ENCODE data around the gene TPM1. TPM values are rescaled to one million over a fixed set of nuclear protein-coding genes. Genes with fewer than 3 reads are reported as not detected.

Gene TPM1
- total RNA-seq, 1 experiment from 2014 or later = 748 TPM

GRCh38 chr15:63071288-63071909, 28.9 kb downstream of the TPM1 start:
- no peak overlapping the region for H2BK12ac ChIP-seq (ENCODE audit: insufficient read length, low read depth, low read length)
- no peaks in the 10 kb centered on the region for H3K79me1 ChIP-seq (ENCODE audit: insufficient read depth, low read depth, low read length, poor library complexity, severe bottlenecking)
- peaks cover 9% of the 10 kb centered on the region; the same call in 1 of the 2 replicates for H3K4me1 ChIP-seq (ENCODE audit: insufficient read depth, low read length)
- H3K18ac ChIP-seq (ENCODE audit: insufficient read length, low read depth, low read length) = no peak overlapping the region
- no peak overlapping the region for H2BK120ac ChIP-seq (ENCODE audit: low read depth, low read length, poor library complexity, severe bottlenecking)
- H3T11ph ChIP-seq (ENCODE audit: low read length) = no peak overlapping the region
- no peaks in the 10 kb centered on the region for H3K9me3 ChIP-seq (ENCODE audit: control insufficient read depth, low read depth, low read length)
- H2BK5ac ChIP-seq (ENCODE audit: insufficient read length, low read length) = no peak overlapping the region
- H3K23me2 ChIP-seq (ENCODE audit: insufficient read length, low read depth, low read length, poor library complexity, severe bottlenecking) = no peaks in the 10 kb centered on the region
- H3K4ac ChIP-seq (ENCODE audit: low read depth, low read length) = no peak overlapping the region
- no peak overlapping the region for H4K8ac ChIP-seq (replicated peaks; ENCODE audit: insufficient read length, low read depth, low read length)
- DNase-seq = no peak
- no peak overlapping the region for H3K23ac ChIP-seq (ENCODE audit: insufficient read length, low read depth, low read length)
- Mint-ChIP-seq H3K4me3 (no peak overlapping the region), H3K4me1 (peaks cover 48 to 67% of the 10 kb centered on the region in 2 experiments), H3K36me3 (ENCODE audit: insufficient read depth in 1 of 3, low read depth in 3 of 3) (peaks cover 19 to 60% (median 54%) of the 10 kb centered on the region in 3 experiments; a peak in 6 of 7 replicates), H3K27me3 (ENCODE audit: low read depth) (no peaks in the 10 kb centered on the region), H3K9me3 (no peaks in the 10 kb centered on the region), H3K27ac (peak overlapping the region in 2 of 3 experiments; percentile 47 to 92; a peak in 3 of 7 replicates)
- no peaks in the 10 kb centered on the region for H3K79me2 ChIP-seq (ENCODE audit: insufficient read depth, low read length)
- H3K56ac ChIP-seq (ENCODE audit: insufficient read length, low read depth, low read length) = no peak overlapping the region
- H2BK20ac ChIP-seq (ENCODE audit: low read depth, low read length, poor library complexity, severe bottlenecking) = no peak overlapping the region
- H3K27ac ChIP-seq (ENCODE audit: insufficient read length, low read depth, low read length) = no peak overlapping the region
- no CpG with 5 or more reads among the region's 8 CpGs for WGBS (ENCODE audit: extremely low coverage, insufficient read length, low lambda C conversion rate)
- no peaks in the 10 kb centered on the region for H4K20me1 ChIP-seq (ENCODE audit: control insufficient read depth, insufficient read depth, insufficient read length)
- no peak for TF ChIP-seq CTCF (conservative IDR thresholded peaks at IDR 0.05)
- H3K27me3 ChIP-seq (ENCODE audit: insufficient read depth, low read length) = no peaks in the 10 kb centered on the region
- H3K9ac ChIP-seq (ENCODE audit: extremely low read depth, insufficient read length, low read length) = no peak overlapping the region
- H4K5ac ChIP-seq (ENCODE audit: insufficient read length, low read depth, low read length) = no peak overlapping the region
- no peak overlapping the region for H2AFZ ChIP-seq (ENCODE audit: low read length)
- H3K14ac ChIP-seq (ENCODE audit: insufficient read depth, low read length) = no peak overlapping the region
- no peak overlapping the region for H3K4me2 ChIP-seq (ENCODE audit: insufficient read depth, insufficient read length, low read length)
- no peak overlapping the region for H2AK5ac ChIP-seq (ENCODE audit: insufficient read length, low read length)
- H4K91ac ChIP-seq (ENCODE audit: insufficient read length, low read depth, low read length) = no peak overlapping the region
- H2BK15ac ChIP-seq (ENCODE audit: low read depth, low read length) = no peak overlapping the region

All from H9 (cell line).